ENCODE results near the gene IFT43. TPM values are rescaled to one million over a fixed set of nuclear protein-coding genes. Genes with fewer than 3 reads are reported as not detected.

IFT43 gene
- total RNA-seq, 1 donor from 2014 or later: 52.1 TPM

GRCh38 chr14:75979648-75980565, 5.7 kb upstream of the IFT43 start:
- Mint-ChIP-seq H3K27me3 (peaks cover 9% of the 10 kb centered on the region), H3K4me3 (ENCODE audit: low read depth) (peak overlapping the region; percentile 52), H3K9me3 (ENCODE audit: low read depth) (no peaks in the 10 kb centered on the region), H3K36me3 (ENCODE audit: insufficient read depth) (no peaks in the 10 kb centered on the region), H3K4me1 (ENCODE audit: low read depth) (peaks cover 41% of the 10 kb centered on the region), H3K27ac (peak overlapping the region; percentile 85)
- no peak for DNase-seq (ENCODE audit: low spot score, unreplicated experiment)
- TF ChIP-seq, protein P1, sequence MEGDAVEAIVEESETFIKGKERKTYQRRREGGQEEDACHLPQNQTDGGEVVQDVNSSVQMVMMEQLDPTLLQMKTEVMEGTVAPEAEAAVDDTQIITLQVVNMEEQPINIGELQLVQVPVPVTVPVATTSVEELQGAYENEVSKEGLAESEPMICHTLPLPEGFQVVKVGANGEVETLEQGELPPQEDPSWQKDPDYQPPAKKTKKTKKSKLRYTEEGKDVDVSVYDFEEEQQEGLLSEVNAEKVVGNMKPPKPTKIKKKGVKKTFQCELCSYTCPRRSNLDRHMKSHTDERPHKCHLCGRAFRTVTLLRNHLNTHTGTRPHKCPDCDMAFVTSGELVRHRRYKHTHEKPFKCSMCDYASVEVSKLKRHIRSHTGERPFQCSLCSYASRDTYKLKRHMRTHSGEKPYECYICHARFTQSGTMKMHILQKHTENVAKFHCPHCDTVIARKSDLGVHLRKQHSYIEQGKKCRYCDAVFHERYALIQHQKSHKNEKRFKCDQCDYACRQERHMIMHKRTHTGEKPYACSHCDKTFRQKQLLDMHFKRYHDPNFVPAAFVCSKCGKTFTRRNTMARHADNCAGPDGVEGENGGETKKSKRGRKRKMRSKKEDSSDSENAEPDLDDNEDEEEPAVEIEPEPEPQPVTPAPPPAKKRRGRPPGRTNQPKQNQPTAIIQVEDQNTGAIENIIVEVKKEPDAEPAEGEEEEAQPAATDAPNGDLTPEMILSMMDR (IDR thresholded peaks at IDR 0.05; ENCODE audit: unreplicated experiment): no peak

- Mint-ChIP-seq H3K27ac (peak overlapping the region; percentile 92), H3K9me3 (ENCODE audit: low read depth) (no peaks in the 10 kb centered on the region)
Measured at GRCh38 chr14:75980856-75981255, 4.7 kb upstream of the IFT43 start.

GRCh38 chr14:75981426-75982265, 3.9 kb upstream of the IFT43 start, which contains the start of gene TGFB3:
TSS of gene TGFB3 (minus strand) at chr14:75981995. CDS start at chr14:75980893, 1,102 bp downstream.
- Mint-ChIP-seq H3K9me3 (ENCODE audit: low read depth) (no peaks in the 10 kb centered on the region), H3K4me1 (ENCODE audit: low read depth) (peaks cover 45% of the 10 kb centered on the region), H3K36me3 (ENCODE audit: insufficient read depth) (no peaks in the 10 kb centered on the region), H3K27ac (peak within 1 kb of the TSS; percentile 92), H3K27me3 (peaks cover 9% of the 10 kb centered on the region), H3K4me3 (ENCODE audit: low read depth) (peak within 1 kb of the TSS; percentile 85)
- TF ChIP-seq, protein P1 (IDR thresholded peaks at IDR 0.05; ENCODE audit: unreplicated experiment): no peak
- DNase-seq (ENCODE audit: low spot score, unreplicated experiment): no peak

More at GRCh38 chr14:75980856-75981255, 4.7 kb upstream of the IFT43 start:
- TF ChIP-seq, protein P1 (IDR thresholded peaks at IDR 0.05; ENCODE audit: unreplicated experiment): no peak
- H3K27me3 Mint-ChIP-seq: peaks cover 9% of the 10 kb centered on the region
- no peak for DNase-seq (ENCODE audit: low spot score, unreplicated experiment)
- peak overlapping the region; percentile 85 for H3K4me3 Mint-ChIP-seq (ENCODE audit: low read depth)
- H3K36me3 Mint-ChIP-seq (ENCODE audit: insufficient read depth): no peaks in the 10 kb centered on the region
- peaks cover 41% of the 10 kb centered on the region for H3K4me1 Mint-ChIP-seq (ENCODE audit: low read depth)

DNA sequence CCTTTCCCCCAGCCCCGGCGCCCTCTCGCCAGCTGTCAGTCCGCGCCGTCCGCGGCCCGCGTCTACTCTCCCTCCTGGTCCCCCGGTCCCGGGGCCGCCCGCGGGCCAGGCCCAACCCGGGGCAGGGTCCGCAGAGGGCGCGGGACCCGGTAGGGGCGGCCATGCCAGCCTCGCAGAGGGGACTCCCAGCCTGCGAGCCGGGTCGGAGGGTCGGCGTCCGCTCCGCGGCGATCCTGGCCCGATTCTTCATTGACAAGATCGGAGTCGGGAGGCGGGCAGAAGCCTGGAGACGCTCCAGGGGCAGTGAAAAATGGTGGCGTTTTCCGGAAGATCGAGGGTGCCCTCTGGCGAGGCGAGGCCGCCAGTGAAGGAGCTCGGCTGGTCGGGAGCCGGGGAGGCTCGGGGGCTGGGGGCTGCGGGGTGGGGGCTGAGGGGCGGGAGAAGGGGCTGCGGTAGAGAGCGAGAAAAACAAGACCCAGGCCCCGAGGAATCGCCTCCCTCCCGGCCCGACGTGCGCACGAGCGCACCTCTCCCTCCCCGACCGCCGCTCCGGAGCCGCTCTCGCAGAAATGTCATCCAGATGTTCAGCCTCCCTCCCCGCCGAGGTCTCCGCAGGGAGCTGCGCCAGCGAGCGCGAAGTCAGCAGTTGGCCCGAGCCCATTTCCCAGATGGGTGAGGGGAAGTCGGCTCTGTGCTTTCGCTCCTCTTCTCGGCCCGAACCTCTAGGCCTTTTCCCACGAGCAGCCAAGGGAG, 3.1 kb upstream of the IFT43 start:
- H3K27ac Mint-ChIP-seq: peak overlapping the region; percentile 92
- peaks cover 9% of the 10 kb centered on the region for H3K27me3 Mint-ChIP-seq
- TF ChIP-seq, protein P1 (IDR thresholded peaks at IDR 0.05; ENCODE audit: unreplicated experiment): peak; percentile 72
- H3K9me3 Mint-ChIP-seq (ENCODE audit: low read depth): no peaks in the 10 kb centered on the region
- H3K4me1 Mint-ChIP-seq (ENCODE audit: low read depth): peaks cover 45% of the 10 kb centered on the region
- peak overlapping the region; percentile 85 for H3K4me3 Mint-ChIP-seq (ENCODE audit: low read depth)
- DNase-seq (ENCODE audit: low spot score, unreplicated experiment): peak; percentile 81
- no peaks in the 10 kb centered on the region for H3K36me3 Mint-ChIP-seq (ENCODE audit: insufficient read depth)
